D721Med (cell line): ENCODE results near the gene ARHGEF1.

Experiments used
- DNase-seq: peaks from one replicate; pipeline ENCODE4 v3.0.0; 2011; ENCODE audit warnings: low spot score; ENCODE audit not compliant: insufficient read length
- FAIRE-seq: peaks from 2 replicates; lab custom pipeline; 2011; peaks lifted over from hg19 to GRCh38; lab: Jason Lieb, UNC
- TF ChIP-seq, protein P1 (sequence below): IDR thresholded peaks from 2 replicates; pipeline ENCODE4 v1.5.1; 2012; ENCODE audit warnings: mild to moderate bottlenecking, control low read depth; ENCODE audit not compliant: insufficient read depth; ENCODE audit errors: missing control alignments

The ARHGEF1 gene

DNA sequence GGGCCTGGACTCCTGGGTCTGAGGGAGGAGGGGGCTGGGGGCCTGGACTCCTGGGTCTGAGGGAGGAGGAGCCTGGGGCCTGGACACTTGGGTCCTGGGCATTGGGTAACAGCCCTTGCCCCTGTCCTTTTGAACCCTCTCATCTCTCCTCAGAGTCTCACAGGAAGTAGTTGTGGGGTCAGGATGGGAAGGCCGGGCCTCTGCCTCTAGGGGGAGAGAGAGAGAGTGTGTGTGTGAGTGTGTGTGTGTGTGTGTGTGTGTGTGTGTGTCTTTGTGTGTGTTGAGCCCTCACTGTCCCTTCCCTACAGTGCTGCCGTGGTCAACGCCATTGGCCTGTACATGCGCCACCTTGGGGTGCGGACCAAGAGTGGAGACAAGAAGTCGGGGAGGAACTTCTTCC lies 10.9 kb downstream of the ARHGEF1 start:
- TF ChIP-seq, protein P1, sequence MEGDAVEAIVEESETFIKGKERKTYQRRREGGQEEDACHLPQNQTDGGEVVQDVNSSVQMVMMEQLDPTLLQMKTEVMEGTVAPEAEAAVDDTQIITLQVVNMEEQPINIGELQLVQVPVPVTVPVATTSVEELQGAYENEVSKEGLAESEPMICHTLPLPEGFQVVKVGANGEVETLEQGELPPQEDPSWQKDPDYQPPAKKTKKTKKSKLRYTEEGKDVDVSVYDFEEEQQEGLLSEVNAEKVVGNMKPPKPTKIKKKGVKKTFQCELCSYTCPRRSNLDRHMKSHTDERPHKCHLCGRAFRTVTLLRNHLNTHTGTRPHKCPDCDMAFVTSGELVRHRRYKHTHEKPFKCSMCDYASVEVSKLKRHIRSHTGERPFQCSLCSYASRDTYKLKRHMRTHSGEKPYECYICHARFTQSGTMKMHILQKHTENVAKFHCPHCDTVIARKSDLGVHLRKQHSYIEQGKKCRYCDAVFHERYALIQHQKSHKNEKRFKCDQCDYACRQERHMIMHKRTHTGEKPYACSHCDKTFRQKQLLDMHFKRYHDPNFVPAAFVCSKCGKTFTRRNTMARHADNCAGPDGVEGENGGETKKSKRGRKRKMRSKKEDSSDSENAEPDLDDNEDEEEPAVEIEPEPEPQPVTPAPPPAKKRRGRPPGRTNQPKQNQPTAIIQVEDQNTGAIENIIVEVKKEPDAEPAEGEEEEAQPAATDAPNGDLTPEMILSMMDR: no peak
- FAIRE-seq (no peak), DNase-seq (no peak)

DNA sequence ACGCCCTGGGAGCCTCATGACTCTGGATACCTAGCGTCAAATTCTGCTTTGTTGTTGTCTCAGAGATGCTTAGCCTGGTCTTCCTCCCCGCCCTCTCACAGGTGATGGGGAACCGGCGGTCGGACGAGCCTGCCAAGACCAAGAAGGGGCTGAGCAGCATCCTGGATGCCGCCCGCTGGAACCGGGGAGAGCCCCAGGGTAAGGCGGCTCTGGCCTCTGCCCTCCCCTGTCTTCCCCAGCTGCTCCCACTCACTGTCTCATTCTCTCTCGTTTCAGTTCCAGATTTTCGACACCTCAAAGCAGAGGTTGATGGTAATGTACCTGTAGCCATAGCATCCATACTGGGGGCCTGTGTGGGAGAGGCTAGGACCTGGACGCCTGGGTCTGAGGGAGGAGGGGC lies 11.4 kb downstream of the ARHGEF1 start:
- TF ChIP-seq, protein P1: no peak

DNA sequence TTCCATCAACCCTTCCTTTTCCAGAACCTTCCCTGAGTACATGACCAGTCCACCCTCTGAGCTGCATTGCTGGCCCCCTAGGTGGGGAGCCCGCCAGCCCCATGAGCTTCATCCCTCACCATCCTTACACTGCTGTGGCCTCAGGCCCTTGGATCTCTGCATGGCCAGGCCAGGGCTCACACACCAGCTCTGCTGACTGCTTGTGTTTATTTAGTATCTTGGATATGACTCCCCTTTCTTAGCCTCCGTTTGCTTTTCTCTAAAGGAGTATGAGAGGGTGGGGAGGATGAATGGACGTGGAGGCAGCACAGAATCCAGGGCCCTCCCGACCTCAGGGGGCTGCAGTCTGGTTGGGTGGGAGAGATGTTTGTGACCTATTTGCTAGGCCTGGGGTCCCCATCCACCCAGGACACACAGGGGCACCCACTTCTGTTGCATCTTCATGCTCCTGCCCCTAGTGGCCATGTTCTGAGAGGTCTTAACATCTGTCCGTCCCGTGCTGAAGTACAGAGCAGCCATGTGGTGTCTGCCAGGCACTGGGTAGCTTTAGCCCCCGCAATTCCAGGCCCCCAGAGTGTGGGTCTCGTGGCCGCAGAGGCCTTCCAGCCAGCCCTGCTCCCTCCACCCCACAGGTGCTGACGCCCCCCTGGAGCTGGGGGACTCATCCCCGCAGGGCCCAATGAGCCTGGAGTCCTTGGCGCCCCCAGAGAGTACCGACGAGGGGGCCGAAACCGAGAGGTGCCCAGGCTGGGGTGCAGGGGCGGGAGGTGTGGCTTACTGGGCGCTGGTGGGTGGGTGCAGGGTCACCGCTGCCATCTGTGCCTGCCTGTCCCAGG lies 13.0 kb downstream of the ARHGEF1 start:
- FAIRE-seq: no peak
- TF ChIP-seq, protein P1: peak; percentile 8
- DNase-seq: no peak

More for the DNA sequence above, 11.4 kb downstream of the ARHGEF1 start:
- DNase-seq (no peak), FAIRE-seq (no peak)

DNA sequence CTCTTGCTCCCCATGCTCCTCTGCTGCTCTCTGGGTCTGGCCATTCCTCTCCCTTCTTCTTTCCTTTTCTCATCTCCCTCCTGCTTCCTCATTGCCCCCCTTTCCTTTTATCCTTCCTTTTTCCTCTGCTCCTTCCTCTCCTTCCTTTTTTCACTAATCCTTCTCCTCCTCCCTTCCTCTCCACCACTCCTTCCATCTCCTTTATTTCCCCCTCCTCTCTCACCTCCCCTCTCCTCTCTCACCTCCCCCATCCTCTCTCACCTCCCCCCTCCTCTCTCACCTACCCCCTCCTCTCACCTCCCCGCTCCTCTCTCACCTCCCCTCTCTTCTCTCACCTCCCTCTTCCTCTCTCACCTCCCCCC lies 13.6 kb downstream of the ARHGEF1 start:
- DNase-seq (no peak), FAIRE-seq (no peak)
- TF ChIP-seq, protein P1: no peak

DNA sequence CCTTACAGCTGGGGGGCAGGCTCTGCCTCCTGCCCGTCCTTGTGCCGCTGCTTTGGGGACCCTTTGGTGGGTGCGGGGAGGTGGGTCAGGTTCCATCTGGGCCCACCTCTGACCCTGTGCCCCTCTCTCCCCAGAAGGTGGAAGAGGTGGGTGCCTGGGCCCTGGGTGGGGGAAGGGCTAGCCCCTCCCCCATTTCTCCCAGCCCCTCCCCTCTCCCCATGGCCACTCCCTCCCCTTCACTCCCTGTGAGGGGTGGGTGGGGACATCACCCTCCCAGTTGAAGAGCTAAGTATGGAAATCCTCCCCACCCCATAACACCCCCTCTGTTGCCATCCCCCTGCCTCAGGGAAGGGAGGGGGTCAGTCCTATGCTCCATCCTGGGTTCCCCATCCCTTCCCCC lies 14.2 kb downstream of the ARHGEF1 start:
- FAIRE-seq (no peak), DNase-seq (no peak)

DNA sequence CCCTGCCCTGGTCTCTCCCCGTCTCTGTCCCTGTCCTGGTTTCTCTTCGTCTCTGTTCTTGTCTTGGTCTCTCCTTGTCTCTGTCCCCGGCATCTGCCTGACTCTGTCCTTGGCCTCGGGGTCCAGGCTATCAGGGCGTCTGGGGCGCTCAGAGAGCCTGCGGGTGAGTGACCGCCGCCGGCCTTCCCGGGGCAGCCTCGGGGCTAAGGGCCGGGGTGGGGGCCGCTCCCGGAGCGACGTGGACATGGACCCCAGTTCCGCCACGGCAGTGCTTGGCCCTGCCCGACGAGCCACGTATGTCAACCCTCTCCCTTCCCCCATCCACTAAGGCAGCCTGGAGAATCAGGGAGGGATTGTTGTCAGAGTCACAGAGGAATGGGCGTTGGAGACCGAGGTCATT lies 14.8 kb downstream of the ARHGEF1 start:
- no peak for FAIRE-seq
- DNase-seq: no peak
- TF ChIP-seq, protein P1: no peak

More for the DNA sequence above, 14.2 kb downstream of the ARHGEF1 start:
- TF ChIP-seq, protein P1: no peak

DNA sequence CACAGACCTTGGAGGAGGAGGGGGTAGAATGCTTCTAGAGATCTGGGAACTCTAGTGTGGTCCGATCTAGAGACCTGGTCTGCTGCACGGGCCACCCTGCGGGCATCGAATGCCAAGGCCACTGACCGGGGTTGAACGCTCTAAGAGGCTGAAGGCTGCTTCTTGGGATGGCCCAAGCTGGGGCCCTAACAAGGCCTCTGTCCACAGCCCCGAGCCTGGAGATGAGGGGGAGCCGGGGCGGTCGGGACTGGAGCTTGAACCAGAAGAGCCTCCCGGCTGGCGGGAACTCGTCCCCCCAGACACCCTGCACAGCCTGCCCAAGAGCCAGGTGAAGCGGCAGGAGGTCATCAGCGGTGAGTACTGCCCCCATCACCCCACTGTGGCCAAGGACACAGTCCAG lies 15.3 kb downstream of the ARHGEF1 start:
- DNase-seq (no peak), FAIRE-seq (no peak)
- TF ChIP-seq, protein P1: no peak
